HepG2 (cell line): ENCODE measurements around the gene GLUD2. TPM values are rescaled to one million over a fixed set of nuclear protein-coding genes. Genes with fewer than 3 reads are reported as not detected.

Experiments used
- ATAC-seq: fragments of 200-7000 bp; cut with Tn5 transposase; 3 replicates; pipeline ENCODE4 v1.9.1; 2020; ENCODE audit warnings: mild to moderate bottlenecking, moderate library complexity
- BruUV-seq: library from RNA; stranded (reverse); fragments of 400-500 nt; replicated peaks from 2 replicates; lab custom pipeline; 2021; lab: Mats Ljungman, UMichigan
- CTCF ChIA-PET: fragments of 300-600 bp; formaldehyde crosslinking; extraction: SDS; loops from one replicate; lab custom pipeline; 2021; ENCODE audit warnings: low total read pairs, inconsistent platforms, low intra/inter-chr PET ratio; lab: Yijun Ruan, JAX
- POLR2A ChIA-PET: fragments of 350-600 bp; sonication (Branson Sonifier 250); formaldehyde crosslinking; loops from one replicate; lab custom pipeline; 2020; ENCODE audit warnings: antibody characterized with exemption, inconsistent platforms; lab: Yijun Ruan, JAX
- DNase-seq: peaks from one replicate; pipeline ENCODE4 v3.0.0-alpha.2; 2015; ENCODE audit warnings: low spot score
- FAIRE-seq: peaks from 3 replicates; lab custom pipeline; 2011; peaks lifted over from hg19 to GRCh38; lab: Jason Lieb, UNC
- H2AFZ ChIP-seq: one replicate; pipeline ENCODE4 v1.6.1; 2011; ENCODE audit warnings: low read length, inconsistent platforms
- H3K27ac ChIP-seq: fragments of 300-600 bp; 3 replicates; pipeline ENCODE4 v1.8.0; 2011; ENCODE audit warnings: mixed run types, mild to moderate bottlenecking, mixed read lengths, low read length, inconsistent platforms; ENCODE audit not compliant: insufficient read depth; ENCODE audit errors: extremely low read length
- H3K27me3 ChIP-seq, 2 experiments: fragments of 200-600 bp in 1 of 2; 2 replicates in 1 of 2; 3 replicates in 1 of 2; pipeline versions ENCODE4 v1.6.0 to v1.8.0; 2011; ENCODE audit warnings: low read length in 2 of 2, mild to moderate bottlenecking in 2 of 2, moderate library complexity in 2 of 2, inconsistent platforms in 1 of 2; ENCODE audit not compliant: insufficient read depth in 2 of 2, control insufficient read depth in 1 of 2
- H3K36me3 ChIP-seq, 2 experiments: fragments of 200-600 bp in 1 of 2; replicated peaks in 1 of 2; 2 replicates in 1 of 2; 3 replicates in 1 of 2; pipeline versions ENCODE4 v1.5.1 to v1.8.0; 2011; ENCODE audit warnings: low read length in 2 of 2, inconsistent platforms in 1 of 2; ENCODE audit not compliant: insufficient read depth in 2 of 2, control insufficient read depth in 1 of 2
- H3K4me1 ChIP-seq: 2 replicates; pipeline ENCODE4 v1.5.1; 2012; ENCODE audit warnings: low read length, inconsistent platforms; ENCODE audit not compliant: insufficient read depth
- H3K4me2 ChIP-seq: 2 replicates; pipeline ENCODE4 v1.6.0; 2011; ENCODE audit warnings: low read depth, low read length, inconsistent platforms
- H3K4me3 ChIP-seq, 3 experiments: fragments of 200-600 bp in 1 of 3; sonication (generic), shearing (Covaris generic) in 1 of 3; replicated peaks in 1 of 3; 2 replicates each; pipeline ENCODE4 v1.5.1; 2011 to 2016; ENCODE audit warnings: low read length in 3 of 3, inconsistent platforms in 2 of 3, low read depth in 2 of 3, mild to moderate bottlenecking in 2 of 3, control low read depth in 1 of 3, mixed read lengths in 1 of 3; ENCODE audit not compliant: insufficient read depth in 1 of 3
- H3K79me2 ChIP-seq: one replicate; pipeline ENCODE4 v1.6.1; 2011; ENCODE audit warnings: low read length, inconsistent platforms; ENCODE audit not compliant: insufficient read depth
- H3K9ac ChIP-seq: 2 replicates; pipeline ENCODE4 v1.6.0; 2011; ENCODE audit warnings: mild to moderate bottlenecking, low read depth, low read length, inconsistent platforms; ENCODE audit not compliant: insufficient read depth
- H3K9me3 ChIP-seq: 2 replicates; pipeline ENCODE4 v1.5.1; 2012; ENCODE audit warnings: mild to moderate bottlenecking, low read length
- H4K20me1 ChIP-seq: 2 replicates; pipeline ENCODE4 v1.6.0; 2011; ENCODE audit warnings: inconsistent platforms, mild to moderate bottlenecking, low read length, moderate library complexity; ENCODE audit not compliant: insufficient read depth
- MED1 ChIP-seq: sonication (generic); formaldehyde crosslinking; IDR thresholded peaks from 2 replicates; pipeline ENCODE4 v1.4.0; 2020; ENCODE audit warnings: missing genetic modification reagents
- NFE2L2 ChIP-seq: fragments of 150-350 bp; IDR thresholded peaks from 2 replicates; pipeline ENCODE4 v1.6.1; 2014; ENCODE audit warnings: low read length
- PPARG ChIP-seq: conservative IDR thresholded peaks from 2 replicates; pipeline ENCODE4 v1.6.1; 2016; ENCODE audit warnings: missing biosample characterization, missing genetic modification reagents
- RARA ChIP-seq: IDR thresholded peaks from 2 replicates; pipeline ENCODE4 v1.6.1; 2016; ENCODE audit warnings: missing genetic modification reagents, missing compliant biosample characterization
- ZBTB1 ChIP-seq: sonication (generic); formaldehyde crosslinking; IDR thresholded peaks from 2 replicates; pipeline ENCODE4 v1.4.0; 2020; ENCODE audit warnings: missing genetic modification reagents, borderline replicate concordance
- ZNF326 ChIP-seq: sonication (generic); formaldehyde crosslinking; IDR thresholded peaks from 2 replicates; pipeline ENCODE4 v1.4.0; 2020; ENCODE audit warnings: missing genetic modification reagents, borderline replicate concordance
- ZNF501 ChIP-seq: sonication (generic); formaldehyde crosslinking; IDR thresholded peaks from 2 replicates; pipeline ENCODE4 v1.5.1; 2020; ENCODE audit warnings: mild to moderate bottlenecking, moderate library complexity, missing genetic modification reagents
- ZNF543 ChIP-seq: sonication (generic); formaldehyde crosslinking; IDR thresholded peaks from 2 replicates; pipeline ENCODE4 v1.4.0; 2020; ENCODE audit warnings: mild to moderate bottlenecking, missing genetic modification reagents
- ZNF616 ChIP-seq: sonication (generic); formaldehyde crosslinking; IDR thresholded peaks from 2 replicates; pipeline ENCODE4 v1.5.0; 2020; ENCODE audit warnings: low read depth, mild to moderate bottlenecking, missing genetic modification reagents
- WGBS: methylation state at CpG from one replicate; pipeline ENCODE4 v1.1.6; 2017; ENCODE audit warnings: low lambda C conversion rate; 5-methylcytosine and 5-hydroxymethylcytosine counted together
- in situ Hi-C: cut with HindIII; loops from 2 replicates; pipeline ENCODE4 v1.10.0; 2017; ENCODE audit warnings: low pct_unique_long_range_greater_than_20kb; ENCODE audit not compliant: extremely low pct_ligation_motif_present
- intact Hi-C: fragments of 100-400 bp; cut with micrococcal nuclease; formaldehyde crosslinking; loops from one replicate; pipeline ENCODE4 v1.10.0; 2022; ENCODE audit not compliant: unreplicated experiment
- polyA plus RNA-seq, 8 experiments: library from polyadenylated mRNA; depleted of rRNA in 3 of 8; stranded (reverse) in 7 of 8; unstranded in 1 of 8; fragments of >200 nt; fragmentation: Illumina TruSeq in 4 of 8; extraction: Trizol in 4 of 8; gene quantifications; 2 replicates each; pipeline versions ENCODE4 v1.2.1 to v1.2.3, GENCODE V29; 2011 to 2016; ENCODE audit warnings: low read depth in 4 of 8, missing spikeins in 1 of 8, mixed read lengths in 1 of 8; ENCODE audit not compliant: insufficient read depth in 1 of 8
- total RNA-seq, 5 experiments: library from RNA; depleted of rRNA; stranded (reverse); fragments of >200 nt; fragmentation: Illumina TruSeq; extraction: Trizol; gene quantifications; 2 replicates each; pipeline ENCODE4 v1.2.3, GENCODE V29; 2016; ENCODE audit warnings: low read depth in 1 of 5
- TF ChIP-seq, protein P1 (sequence below): sonication (generic); formaldehyde crosslinking; IDR thresholded peaks from 2 replicates; pipeline ENCODE4 v1.4.0; 2020; ENCODE audit warnings: missing genetic modification reagents, mild to moderate bottlenecking, borderline replicate concordance
- TF ChIP-seq, protein P2 (sequence below): sonication (generic); formaldehyde crosslinking; IDR thresholded peaks from 2 replicates; pipeline ENCODE4 v1.8.1; 2023; ENCODE audit warnings: missing genetic modification reagents, mild to moderate bottlenecking, borderline replicate concordance
- TF ChIP-seq, protein P3 (sequence below): sonication (generic); formaldehyde crosslinking; IDR thresholded peaks from 2 replicates; pipeline ENCODE4 v1.5.0; 2020; ENCODE audit warnings: mild to moderate bottlenecking, missing genetic modification reagents, borderline replicate concordance
- TF ChIP-seq, protein P4 (sequence below): sonication (generic); formaldehyde crosslinking; conservative IDR thresholded peaks from 2 replicates; pipeline ENCODE4 v1.5.0; 2020; ENCODE audit warnings: missing genetic modification reagents
- TF ChIP-seq, protein P5 (sequence below): sonication (generic); formaldehyde crosslinking; IDR thresholded peaks from 2 replicates; pipeline ENCODE4 v1.5.0; 2020; ENCODE audit warnings: mild to moderate bottlenecking, low read depth, missing genetic modification reagents, borderline replicate concordance

Gene GLUD2
- total and polyA plus RNA-seq, 2 of the 13 experiments (the other 11 are each of a cell fraction or from before 2014, with no cell fraction given) = 3.4 to 8.0 TPM

DNA sequence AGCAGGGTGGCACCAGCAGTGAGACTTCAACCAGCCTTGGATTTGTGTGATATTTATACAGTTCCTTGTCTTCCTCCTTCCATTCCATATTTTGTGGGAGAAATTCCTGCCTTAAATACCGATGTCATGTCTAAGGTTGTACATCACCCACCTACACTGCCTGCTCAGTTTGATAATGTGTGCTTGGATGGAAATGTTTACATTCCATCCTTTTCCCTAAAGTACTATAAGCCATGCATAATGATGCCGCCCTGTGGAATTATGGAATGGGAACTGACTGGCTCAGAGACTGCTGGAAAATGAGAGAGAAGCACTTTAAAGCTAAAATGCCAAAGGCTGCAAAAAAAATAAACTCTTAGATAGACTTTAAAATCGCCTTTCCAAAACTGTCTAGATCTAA lies 11.3 kb upstream of the GLUD2 start (continued):
- TF ChIP-seq, protein P1, sequence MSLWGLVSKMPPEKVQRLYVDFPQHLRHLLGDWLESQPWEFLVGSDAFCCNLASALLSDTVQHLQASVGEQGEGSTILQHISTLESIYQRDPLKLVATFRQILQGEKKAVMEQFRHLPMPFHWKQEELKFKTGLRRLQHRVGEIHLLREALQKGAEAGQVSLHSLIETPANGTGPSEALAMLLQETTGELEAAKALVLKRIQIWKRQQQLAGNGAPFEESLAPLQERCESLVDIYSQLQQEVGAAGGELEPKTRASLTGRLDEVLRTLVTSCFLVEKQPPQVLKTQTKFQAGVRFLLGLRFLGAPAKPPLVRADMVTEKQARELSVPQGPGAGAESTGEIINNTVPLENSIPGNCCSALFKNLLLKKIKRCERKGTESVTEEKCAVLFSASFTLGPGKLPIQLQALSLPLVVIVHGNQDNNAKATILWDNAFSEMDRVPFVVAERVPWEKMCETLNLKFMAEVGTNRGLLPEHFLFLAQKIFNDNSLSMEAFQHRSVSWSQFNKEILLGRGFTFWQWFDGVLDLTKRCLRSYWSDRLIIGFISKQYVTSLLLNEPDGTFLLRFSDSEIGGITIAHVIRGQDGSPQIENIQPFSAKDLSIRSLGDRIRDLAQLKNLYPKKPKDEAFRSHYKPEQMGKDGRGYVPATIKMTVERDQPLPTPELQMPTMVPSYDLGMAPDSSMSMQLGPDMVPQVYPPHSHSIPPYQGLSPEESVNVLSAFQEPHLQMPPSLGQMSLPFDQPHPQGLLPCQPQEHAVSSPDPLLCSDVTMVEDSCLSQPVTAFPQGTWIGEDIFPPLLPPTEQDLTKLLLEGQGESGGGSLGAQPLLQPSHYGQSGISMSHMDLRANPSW (CRISPR knock-in tag) = no peak
- TF ChIP-seq RARA (CRISPR knock-in tag) = no peak
- TF ChIP-seq, all 625 proteins: peak for 0

DNA sequence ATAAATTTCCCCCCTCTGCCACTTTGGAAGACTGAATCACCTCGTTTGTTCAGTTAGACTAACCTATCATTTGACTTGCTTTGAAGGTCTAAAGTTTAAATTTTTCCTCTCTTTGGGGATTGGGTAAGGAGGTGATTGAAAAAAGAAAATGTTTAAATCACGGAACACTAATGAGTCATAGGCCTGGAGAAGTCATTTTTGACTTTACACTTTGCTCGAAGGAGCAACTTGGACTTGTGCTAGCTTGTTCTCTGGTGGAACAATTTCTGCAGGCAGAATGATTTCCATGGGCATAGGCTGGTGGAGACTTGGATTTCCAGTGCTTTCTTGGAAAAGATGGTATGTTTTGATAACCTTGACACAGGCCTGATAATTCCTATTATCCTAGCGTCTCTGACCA lies 10.5 kb upstream of the GLUD2 start:
- no peak for ATAC-seq
- no peaks in the 10 kb centered on the region for H3K79me2 ChIP-seq
- WGBS = 0% methylated on average over 4 of the region's 4 CpGs
- POLR2A ChIA-PET = no interaction called here
- H3K4me3 ChIP-seq = no peak overlapping the region
- intact Hi-C loops = no loop called here
- BruUV-seq = no TSS peak
- no peak overlapping the region for H3K4me2 ChIP-seq
- H3K4me1 ChIP-seq = peaks cover 14% of the 10 kb centered on the region; the same call in 1 of the 2 replicates
- H2AFZ ChIP-seq = no peak overlapping the region
- no peak for FAIRE-seq
- in situ Hi-C loops = no loop called here
- DNase-seq = no peak
- no peaks in the 10 kb centered on the region for H4K20me1 ChIP-seq
- no peak overlapping the region for H3K9ac ChIP-seq
- H3K36me3 ChIP-seq = no peaks in the 10 kb centered on the region
- CTCF ChIA-PET = no interaction called here
- no peaks in the 10 kb centered on the region for H3K27me3 ChIP-seq
- H3K27ac ChIP-seq = no peak overlapping the region
- H3K9me3 ChIP-seq = no peaks in the 10 kb centered on the region
- TF ChIP-seq MED1 (CRISPR knock-in tag) (no peak), ZNF501 (CRISPR knock-in tag) (no peak), NFE2L2 (no peak), PPARG (CRISPR knock-in tag) (no peak), ZNF326 (no peak), ZNF616 (no peak), ZBTB1 (CRISPR knock-in tag) (no peak), ZNF543 (CRISPR knock-in tag) (no peak)
- TF ChIP-seq, protein P2, sequence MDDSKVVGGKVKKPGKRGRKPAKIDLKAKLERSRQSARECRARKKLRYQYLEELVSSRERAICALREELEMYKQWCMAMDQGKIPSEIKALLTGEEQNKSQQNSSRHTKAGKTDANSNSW (CRISPR knock-in tag) = no peak
- TF ChIP-seq, protein P3, sequence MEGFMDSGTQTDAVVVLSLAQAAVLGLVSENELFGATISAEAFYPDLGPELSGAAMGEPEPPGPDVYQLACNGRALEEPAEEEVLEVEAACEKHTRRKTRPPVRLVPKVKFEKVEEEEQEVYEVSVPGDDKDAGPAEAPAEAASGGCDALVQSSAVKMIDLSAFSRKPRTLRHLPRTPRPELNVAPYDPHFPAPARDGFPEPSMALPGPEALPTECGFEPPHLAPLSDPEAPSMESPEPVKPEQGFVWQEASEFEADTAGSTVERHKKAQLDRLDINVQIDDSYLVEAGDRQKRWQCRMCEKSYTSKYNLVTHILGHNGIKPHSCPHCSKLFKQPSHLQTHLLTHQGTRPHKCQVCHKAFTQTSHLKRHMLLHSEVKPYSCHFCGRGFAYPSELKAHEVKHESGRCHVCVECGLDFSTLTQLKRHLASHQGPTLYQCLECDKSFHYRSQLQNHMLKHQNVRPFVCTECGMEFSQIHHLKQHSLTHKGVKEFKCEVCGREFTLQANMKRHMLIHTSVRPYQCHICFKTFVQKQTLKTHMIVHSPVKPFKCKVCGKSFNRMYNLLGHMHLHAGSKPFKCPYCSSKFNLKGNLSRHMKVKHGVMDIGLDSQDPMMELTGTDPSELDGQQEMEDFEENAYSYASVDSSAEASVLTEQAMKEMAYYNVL (CRISPR knock-in tag) = no peak
- TF ChIP-seq, protein P4, sequence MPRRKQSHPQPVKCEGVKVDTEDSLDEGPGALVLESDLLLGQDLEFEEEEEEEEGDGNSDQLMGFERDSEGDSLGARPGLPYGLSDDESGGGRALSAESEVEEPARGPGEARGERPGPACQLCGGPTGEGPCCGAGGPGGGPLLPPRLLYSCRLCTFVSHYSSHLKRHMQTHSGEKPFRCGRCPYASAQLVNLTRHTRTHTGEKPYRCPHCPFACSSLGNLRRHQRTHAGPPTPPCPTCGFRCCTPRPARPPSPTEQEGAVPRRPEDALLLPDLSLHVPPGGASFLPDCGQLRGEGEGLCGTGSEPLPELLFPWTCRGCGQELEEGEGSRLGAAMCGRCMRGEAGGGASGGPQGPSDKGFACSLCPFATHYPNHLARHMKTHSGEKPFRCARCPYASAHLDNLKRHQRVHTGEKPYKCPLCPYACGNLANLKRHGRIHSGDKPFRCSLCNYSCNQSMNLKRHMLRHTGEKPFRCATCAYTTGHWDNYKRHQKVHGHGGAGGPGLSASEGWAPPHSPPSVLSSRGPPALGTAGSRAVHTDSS (CRISPR knock-in tag) = no peak
- TF ChIP-seq, protein P5, sequence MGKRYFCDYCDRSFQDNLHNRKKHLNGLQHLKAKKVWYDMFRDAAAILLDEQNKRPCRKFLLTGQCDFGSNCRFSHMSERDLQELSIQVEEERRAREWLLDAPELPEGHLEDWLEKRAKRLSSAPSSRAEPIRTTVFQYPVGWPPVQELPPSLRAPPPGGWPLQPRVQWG = no peak
